ENCODE results near the gene TVP23C.
"Not testable (repeated sequence)": the region's sequence is repeated elsewhere in the genome, so short reads cannot be mapped to it uniquely, and the experiment has no call there.

DNA sequence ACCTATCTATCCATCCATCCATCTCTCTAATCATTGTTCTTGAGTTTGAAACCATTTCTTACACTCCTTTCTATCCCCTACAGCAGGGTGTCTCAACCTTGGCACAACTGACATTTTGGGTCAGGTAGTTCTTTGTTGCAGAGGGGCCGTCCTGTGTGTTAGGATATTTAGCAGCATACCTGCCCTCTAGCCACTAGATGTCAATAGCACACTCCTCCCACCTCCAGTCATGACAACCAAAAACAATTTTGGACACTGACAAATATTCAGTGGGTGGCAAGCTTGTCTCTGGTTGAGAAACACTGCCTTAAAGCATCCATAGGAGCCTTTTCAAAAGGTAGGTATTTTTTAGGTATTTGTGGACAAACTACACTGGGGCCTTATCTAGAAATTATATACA is 10.4 kb downstream of the TVP23C start:
- not testable (repeated sequence) for TF ChIP-seq CTCF (IDR thresholded peaks at IDR 0.05; ENCODE audit: insufficient read depth, low read depth, low read length); EZH2 (IDR thresholded peaks at IDR 0.05; ENCODE audit: insufficient read depth, low read length)

Data from astrocyte (in vitro differentiated cells and primary cell).